K562 (cell line): ENCODE data around the gene LDLRAD3. TPM values are rescaled to one million over a fixed set of nuclear protein-coding genes. Genes with fewer than 3 reads are reported as not detected.
A peak's percentile ranks its signal among the peaks of the same experiment; 100 is the strongest.

Source experiments
- ATAC-seq: fragments of 200-7000 bp; cut with Tn5 transposase; 3 replicates; pipeline ENCODE4 v1.9.1; 2020; ENCODE audit warnings: moderate library complexity
- BruUV-seq: library from RNA; stranded (reverse); fragments of 400-500 nt; replicated peaks from 2 replicates; lab custom pipeline; 2021; lab: Mats Ljungman, UMichigan
- CTCF ChIA-PET: fragments of 300-600 bp; formaldehyde crosslinking; extraction: SDS; loops from one replicate; lab custom pipeline; 2021; ENCODE audit warnings: low intra/inter-chr PET ratio; lab: Yijun Ruan, JAX
- POLR2A ChIA-PET: fragments of 300-600, 350-650 bp; sonication (Branson Sonifier 250); formaldehyde crosslinking; extraction: SDS; loops from one replicate; lab custom pipeline; 2021; ENCODE audit warnings: antibody characterized with exemption, inconsistent platforms; lab: Yijun Ruan, JAX
- DNase-seq, 4 experiments: peaks; one replicate each; pipeline versions ENCODE4 v3.0.0 to v3.0.0-alpha.2; 2011 to 2018; ENCODE audit warnings: low spot score in 3 of 4, mixed read lengths in 3 of 4; ENCODE audit errors: extremely low read depth in 1 of 4
- FAIRE-seq: peaks from 2 replicates; lab custom pipeline; 2011; peaks lifted over from hg19 to GRCh38; lab: Jason Lieb, UNC
- H2AFZ ChIP-seq: 2 replicates; pipeline ENCODE4 v1.6.0; 2011; ENCODE audit warnings: low read depth, low read length, control low read depth, inconsistent platforms
- H3K27ac ChIP-seq: fragments of 200-600 bp; 3 replicates; pipeline ENCODE4 v1.8.0; 2011; ENCODE audit warnings: low read depth, mild to moderate bottlenecking, control low read depth, inconsistent platforms, low read length, moderate library complexity, mixed read lengths; ENCODE audit errors: extremely low read depth
- H3K27me3 ChIP-seq, 2 experiments: fragments of 300-600 bp in 1 of 2; 2 replicates in 1 of 2; 3 replicates in 1 of 2; pipeline versions ENCODE4 v1.6.0 to v1.8.0; 2011; ENCODE audit warnings: inconsistent platforms in 2 of 2, low read length in 2 of 2, mild to moderate bottlenecking in 1 of 2, mixed read lengths in 1 of 2, moderate library complexity in 1 of 2; ENCODE audit not compliant: control insufficient read depth in 2 of 2, insufficient read depth in 2 of 2
- H3K36me3 ChIP-seq: fragments of 300-600 bp; 3 replicates; pipeline ENCODE4 v1.8.0; 2011; ENCODE audit warnings: mild to moderate bottlenecking, low read length, inconsistent platforms; ENCODE audit not compliant: control insufficient read depth, insufficient read depth
- H3K4me1 ChIP-seq, 2 experiments: fragments of 200-600 bp in 1 of 2; replicated peaks in 1 of 2; 2 replicates in 1 of 2; 3 replicates in 1 of 2; pipeline versions ENCODE4 v1.5.1 to v1.8.0; 2011; ENCODE audit warnings: inconsistent platforms in 2 of 2, low read length in 2 of 2, mild to moderate bottlenecking in 1 of 2, mixed read lengths in 1 of 2, moderate library complexity in 1 of 2; ENCODE audit not compliant: control insufficient read depth in 2 of 2, insufficient read depth in 2 of 2
- H3K4me2 ChIP-seq: 2 replicates; pipeline ENCODE4 v1.6.1; 2011; ENCODE audit warnings: low read length, control low read depth, inconsistent platforms, mixed read lengths; ENCODE audit not compliant: insufficient read depth
- H3K4me3 ChIP-seq: fragments of 200-600 bp; sonication (generic), shearing (Covaris generic); 2 replicates; pipeline ENCODE4 v1.5.1; 2016; ENCODE audit warnings: control low read depth, inconsistent platforms
- H3K79me2 ChIP-seq: fragments of 200-600 bp; 3 replicates; pipeline ENCODE4 v1.8.0; 2011; ENCODE audit warnings: low read length, inconsistent platforms; ENCODE audit not compliant: control insufficient read depth, insufficient read depth
- H3K9ac ChIP-seq, 2 experiments: 2 replicates each; pipeline versions ENCODE4 v1.6.0 to v1.6.1; 2011; ENCODE audit warnings: low read depth in 2 of 2, low read length in 2 of 2, control low read depth in 1 of 2, inconsistent platforms in 1 of 2, mild to moderate bottlenecking in 1 of 2, mixed read lengths in 1 of 2; ENCODE audit not compliant: insufficient read depth in 1 of 2
- H3K9me1 ChIP-seq: one replicate; pipeline ENCODE4 v1.6.0; 2011; ENCODE audit warnings: inconsistent platforms, mild to moderate bottlenecking, low read length, moderate library complexity; ENCODE audit not compliant: control insufficient read depth, insufficient read depth
- H3K9me3 ChIP-seq: replicated peaks from 2 replicates; pipeline ENCODE4 v1.5.1; 2011; ENCODE audit warnings: low read depth, low read length, inconsistent platforms; ENCODE audit not compliant: control insufficient read depth, insufficient read depth
- H4K20me1 ChIP-seq: replicated peaks from 2 replicates; pipeline ENCODE4 v1.6.1; 2011; ENCODE audit warnings: low read length, inconsistent platforms, mixed read lengths; ENCODE audit not compliant: control insufficient read depth, insufficient read depth
- BRD9 ChIP-seq: fragments of 450-650 bp; IDR thresholded peaks from 2 replicates; pipeline ENCODE4 v1.6.1; 2018; ENCODE audit warnings: low read depth; ENCODE audit not compliant: partially characterized antibody
- CCAR2 ChIP-seq: fragments of 200-400 bp; formaldehyde crosslinking; IDR thresholded peaks from 2 replicates; pipeline ENCODE4 v1.6.1; 2017; ENCODE audit warnings: mild to moderate bottlenecking, low read depth, low read length
- DPF2 ChIP-seq: fragments of 450-650 bp; IDR thresholded peaks from 2 replicates; pipeline ENCODE4 v1.6.1; 2016
- ETS1 ChIP-seq: conservative IDR thresholded peaks from 2 replicates; pipeline ENCODE4 v1.6.1; 2011; ENCODE audit warnings: low read depth, mild to moderate bottlenecking, low read length; ENCODE audit not compliant: control insufficient read depth
- FOS ChIP-seq: IDR thresholded peaks from 3 replicates; pipeline ENCODE4 v1.6.1; 2011; ENCODE audit not compliant: insufficient read length; ENCODE audit errors: extremely low read depth
- IRF1 ChIP-seq: sonication (generic); formaldehyde crosslinking; IDR thresholded peaks from 2 replicates; pipeline ENCODE4 v1.8.0; 2022; ENCODE audit warnings: missing genetic modification reagents, mild to moderate bottlenecking, borderline replicate concordance
- JUN ChIP-seq, 2 experiments: sonication (generic) in 1 of 2; formaldehyde crosslinking in 1 of 2; IDR thresholded peaks; 2 replicates each; pipeline versions ENCODE4 v1.6.1 to v1.8.0; 2012 to 2022; ENCODE audit warnings: borderline replicate concordance in 2 of 2, mild to moderate bottlenecking in 2 of 2, improper control_type of control experiment in 1 of 2, low read depth in 1 of 2, low read length in 1 of 2, missing genetic modification reagents in 1 of 2
- KHSRP ChIP-seq: fragments of 450-650 bp; IDR thresholded peaks from 2 replicates; pipeline ENCODE4 v1.6.1; 2017
- KLF10 ChIP-seq: fragments of 250-450 bp; sonication (Bioruptor Pico); IDR thresholded peaks from 2 replicates; pipeline ENCODE4 v1.6.1; 2021; ENCODE audit warnings: matching md5 sums
- LEF1 ChIP-seq: fragments of 450-650 bp; IDR thresholded peaks from 2 replicates; pipeline ENCODE4 v1.6.1; 2016; ENCODE audit warnings: mild to moderate bottlenecking
- NCOA1 ChIP-seq: fragments of 450-650 bp; IDR thresholded peaks from 2 replicates; pipeline ENCODE4 v1.6.1; 2016; ENCODE audit warnings: low read depth
- PKNOX1 ChIP-seq: fragments of 450-650 bp; IDR thresholded peaks from 2 replicates; pipeline ENCODE4 v1.6.1; 2016
- RNF2 ChIP-seq: sonication (generic); IDR thresholded peaks from 2 replicates; pipeline ENCODE4 v1.6.1; 2016
- TCFL5 ChIP-seq: fragments of 250-450 bp; sonication (Bioruptor Pico); conservative IDR thresholded peaks from 2 replicates; pipeline ENCODE4 v1.6.1; 2021; ENCODE audit warnings: mild to moderate bottlenecking, moderate library complexity, matching md5 sums
- TFE3 ChIP-seq: fragments of 450-650 bp; formaldehyde crosslinking; IDR thresholded peaks from 2 replicates; pipeline ENCODE4 v1.4.0; 2020; ENCODE audit warnings: mild to moderate bottlenecking, mixed read lengths
- U2AF1 ChIP-seq: fragments of 200-400 bp; formaldehyde crosslinking; optimal IDR thresholded peaks from 2 replicates; pipeline ENCODE3; 2017; ENCODE audit warnings: mild to moderate bottlenecking, low read depth, low read length, moderate library complexity
- USF2 ChIP-seq: sonication (generic); formaldehyde crosslinking; IDR thresholded peaks from 2 replicates; pipeline ENCODE4 v1.5.0; 2020; ENCODE audit warnings: missing genetic modification reagents
- WGBS: fragments of 100-300 bp; shearing (Covaris generic); methylation state at CpG from one replicate; pipeline ENCODE4 v1.1.6; 2016; ENCODE audit warnings: low coverage, mixed read lengths; ENCODE audit not compliant: insufficient coverage; ENCODE audit errors: missing lambda C conversion rate; 5-methylcytosine and 5-hydroxymethylcytosine counted together
- in situ Hi-C: fragments of 300-500 bp; cut with MboI; formaldehyde crosslinking; loops from 4 replicates; pipeline ENCODE4 v1.15.0; 2018; ENCODE audit warnings: inconsistent platforms, mixed read lengths
- intact Hi-C: fragments of 100-400 bp; cut with micrococcal nuclease; formaldehyde crosslinking; loops from 2 replicates; pipeline ENCODE4 v1.14.2; 2022
- polyA plus RNA-seq, 8 experiments: library from polyadenylated mRNA; depleted of rRNA in 4 of 8; stranded (reverse) in 5 of 8; unstranded in 3 of 8; fragments of >200 nt; fragmentation: Nextera tagmentation in 2 of 8; fragmentation: Illumina TruSeq in 1 of 8; extraction: Ambion mirVana in 2 of 8; extraction: Trizol in 1 of 8; gene quantifications; 2 replicates each; pipeline versions ENCODE4 v1.2.1 to v1.2.3, GENCODE V29; 2011 to 2014; ENCODE audit warnings: inconsistent platforms in 1 of 8, missing spikeins in 1 of 8
- total RNA-seq, 7 experiments: library from RNA; depleted of rRNA in 6 of 7; stranded (reverse); fragments of >200 nt in 6 of 7; fragmentation: Illumina TruSeq in 2 of 7; extraction: Trizol in 2 of 7; gene quantifications; 2 replicates each; pipeline versions ENCODE4 v1.2.1 to v1.2.3, GENCODE V29; 2011 to 2021; ENCODE audit warnings: low replicate concordance in 1 of 7

The LDLRAD3 gene
- total and polyA plus RNA-seq, 9 of the 15 experiments (the other 6 are each of a cell fraction or from before 2014, with no cell fraction given), result 0.73 to 7.2 (median 3.5) TPM

- peak; percentile 23; the same call in 1 of the 2 replicates for TF ChIP-seq PKNOX1
- TF ChIP-seq ETS1, result no peak
- TF ChIP-seq TCFL5 (CRISPR knock-in tag), result no peak
- TF ChIP-seq RNF2, result no peak
- TF ChIP-seq FOS, result no peak
- no peak for TF ChIP-seq CCAR2
- no peak for TF ChIP-seq LEF1
- TF ChIP-seq IRF1 (CRISPR knock-in tag), result no peak
- TF ChIP-seq U2AF1, result no peak
- TF ChIP-seq KLF10, result no peak
- TF ChIP-seq BRD9, result no peak
- no peak for TF ChIP-seq DPF2
- TF ChIP-seq USF2 (CRISPR knock-in tag), result peak; percentile 38; the same call in 1 of the 2 replicates
- no peak for TF ChIP-seq KHSRP
- no peak for TF ChIP-seq NCOA1
- TF ChIP-seq TFE3 (CRISPR knock-in tag), result peak; percentile 70
- TF ChIP-seq JUN (IDR thresholded peaks at IDR 0.05; ENCODE audit: borderline replicate concordance, low read depth, low read length), result no peak
- TF ChIP-seq JUN (CRISPR knock-in tag; IDR thresholded peaks at IDR 0.05; ENCODE audit: borderline replicate concordance), result no peak
- Histone ChIP-seq H3K79me2 (no peaks in the 10 kb centered on the region), H3K4me2 (no peak overlapping the region), H2AFZ (no peak overlapping the region), H3K9me3 (no peaks in the 10 kb centered on the region), H3K9ac (no peak overlapping the region), H3K36me3 (no peaks in the 10 kb centered on the region), H3K27me3 (no peaks in the 10 kb centered on the region), H4K20me1 (no peaks in the 10 kb centered on the region), H3K9me1 (no peaks in the 10 kb centered on the region), H3K27ac (no peak overlapping the region), H3K4me3 (no peak overlapping the region), H3K4me1 (no peaks in the 10 kb centered on the region)
- no TSS peak for BruUV-seq
- in situ Hi-C loops, result no loop called here
- CTCF ChIA-PET, result no interaction called here
- POLR2A ChIA-PET, result interaction anchor here (1.3 kb wide), 1 partner anchor 24 kb away, joined by 3 read pairs; no protein-coding TSS in a partner anchor
- ATAC-seq (no peak), FAIRE-seq (no peak), DNase-seq (peak in 1 of 4 experiments; percentile 18)
- 17% methylated on average over 2 of the region's 2 CpGs for WGBS
- intact Hi-C loops, result no loop called here
Measured at GRCh38 chr11:36234825-36235224, 291.0 kb downstream of the LDLRAD3 start.
